Prostate gland (tissue), 2 donors: ENCODE measurements around the gene CHMP6.

Source experiments
- CTCF ChIP-seq, 4 experiments: fragments of 200-600 bp in 2 of 4; fragments of 450-650 bp in 2 of 4; sonication (generic) in 2 of 4; IDR thresholded peaks; 1 replicate in 3 of 4; 2 replicates in 1 of 4; pipeline ENCODE4 v1.5.1; 2016 to 2019; ENCODE audit warnings: antibody characterized with exemption in 4 of 4, mild to moderate bottlenecking in 2 of 4, moderate library complexity in 2 of 4
- POLR2A ChIP-seq: fragments of 450-650 bp; IDR thresholded peaks from one replicate; pipeline ENCODE4 v1.6.1; 2016; ENCODE audit warnings: antibody characterized with exemption, mild to moderate bottlenecking
- POLR2AphosphoS5 ChIP-seq: sonication (generic); formaldehyde crosslinking; IDR thresholded peaks from one replicate; pipeline ENCODE4 v1.6.1; 2017; ENCODE audit warnings: antibody characterized with exemption

- peak; percentile 85 for TF ChIP-seq POLR2AphosphoS5
- TF ChIP-seq CTCF (IDR thresholded peaks at IDR 0.05), result no peak
- TF ChIP-seq POLR2A, result peak; percentile 26
Observed at GRCh38 chr17:81018044-81018802, 26.6 kb downstream of the CHMP6 start.
